CD4-positive, alpha-beta T cell treated with Interleukin-10 for 1 hour (primary cell): ENCODE data around the gene INTS3.
"Not testable (repeated sequence)": the region's sequence is repeated elsewhere in the genome, so short reads cannot be mapped to it uniquely, and the experiment has no call there.

Source experiments
- DNase-seq: peaks from one replicate; pipeline ENCODE4 v3.0.0-alpha.2; 2020

INTS3 gene

GRCh38 chr1:153779781-153780541 is 52.1 kb downstream of the INTS3 start:
- DNase-seq = no peak

- no peak for DNase-seq
Observed at GRCh38 chr1:153780551-153780950, 52.7 kb downstream of the INTS3 start.

- not testable (repeated sequence) for DNase-seq
Observed at GRCh38 chr1:153782648-153783047, 54.8 kb downstream of the INTS3 start.

- peak; percentile 93 for DNase-seq
Observed at GRCh38 chr1:153783233-153784190, 55.7 kb downstream of the INTS3 start.

- no peak for DNase-seq
Observed at GRCh38 chr1:153786038-153786790, 58.4 kb downstream of the INTS3 start.

GRCh38 chr1:153789478-153790034 is 61.7 kb downstream of the INTS3 start:
- no peak for DNase-seq

- DNase-seq = no peak
Observed at GRCh38 chr1:153790313-153790965, 62.6 kb downstream of the INTS3 start.

- DNase-seq = peak; percentile 46
Observed at GRCh38 chr1:153790966-153791647, 63.3 kb downstream of the INTS3 start.

- no peak for DNase-seq
Observed at GRCh38 chr1:153791648-153792253, 63.9 kb downstream of the INTS3 start.

- DNase-seq = no peak
Observed at GRCh38 chr1:153792631-153793041, 64.8 kb downstream of the INTS3 start.

- no peak for DNase-seq
Observed at GRCh38 chr1:153793261-153793972, 65.6 kb downstream of the INTS3 start.

GRCh38 chr1:153793973-153794615 is 66.2 kb downstream of the INTS3 start:
- no peak for DNase-seq

- DNase-seq = no peak
Observed at GRCh38 chr1:153794624-153795329, 66.9 kb downstream of the INTS3 start.

GRCh38 chr1:153795330-153795837 is 67.5 kb downstream of the INTS3 start:
- no peak for DNase-seq

- peak; percentile 24 for DNase-seq
Observed at GRCh38 chr1:153795934-153796785, 68.3 kb downstream of the INTS3 start.

GRCh38 chr1:153796786-153797659 is 69.2 kb downstream of the INTS3 start:
- DNase-seq = peak; percentile 88

- no peak for DNase-seq
Observed at GRCh38 chr1:153798468-153798780, 70.6 kb downstream of the INTS3 start.
